KMS-11 (cell line): ENCODE measurements around the gene ACSS1.

Source experiments
- H2AFZ ChIP-seq: fragments of 200-600 bp; sonication (generic); 2 replicates; pipeline ENCODE4 v1.6.1; 2016; ENCODE audit warnings: antibody characterized with exemption, mixed run types, low read depth
- H3K27ac ChIP-seq: fragments of 200-600 bp; sonication (generic); 2 replicates; pipeline ENCODE4 v1.6.1; 2016; ENCODE audit warnings: mild to moderate bottlenecking, mixed run types
- H3K27me3 ChIP-seq: fragments of 200-600 bp; sonication (generic); 2 replicates; pipeline ENCODE4 v1.6.1; 2017; ENCODE audit warnings: mild to moderate bottlenecking, low read depth, mixed run types, moderate library complexity; ENCODE audit not compliant: insufficient read depth
- H3K36me3 ChIP-seq: fragments of 200-600 bp; sonication (generic); 2 replicates; pipeline ENCODE4 v1.6.1; 2017; ENCODE audit warnings: mild to moderate bottlenecking, mixed run types; ENCODE audit not compliant: insufficient read depth
- H3K4me1 ChIP-seq: fragments of 200-600 bp; sonication (generic); 2 replicates; pipeline ENCODE4 v1.6.1; 2016; ENCODE audit warnings: mild to moderate bottlenecking, low read depth, mixed run types; ENCODE audit not compliant: poor library complexity, severe bottlenecking
- H3K4me2 ChIP-seq: fragments of 200-600 bp; sonication (generic); 2 replicates; pipeline ENCODE4 v1.7.0; 2016; ENCODE audit warnings: mild to moderate bottlenecking, mixed run types
- H3K4me3 ChIP-seq: fragments of 200-600 bp; sonication (generic); IDR thresholded peaks from 2 replicates; pipeline ENCODE4 v1.6.1; 2017; ENCODE audit warnings: low read depth, low read length, mixed read lengths; ENCODE audit not compliant: insufficient read depth
- H3K79me2 ChIP-seq: fragments of 200-600 bp; sonication (generic); 2 replicates; pipeline ENCODE4 v1.6.1; 2016; ENCODE audit warnings: low read depth, mixed run types; ENCODE audit not compliant: insufficient read depth
- H3K9ac ChIP-seq: fragments of 200-600 bp; sonication (generic); 2 replicates; pipeline ENCODE4 v1.6.1; 2016; ENCODE audit warnings: mild to moderate bottlenecking, mixed run types
- H4K20me1 ChIP-seq: fragments of 200-600 bp; sonication (generic); 2 replicates; pipeline ENCODE4 v1.6.1; 2016; ENCODE audit warnings: mild to moderate bottlenecking, mixed run types; ENCODE audit not compliant: insufficient read depth
- TF ChIP-seq, protein P1 (sequence below): fragments of 200-600 bp; sonication (generic); conservative IDR thresholded peaks from 2 replicates; pipeline ENCODE4 v1.6.1; 2017; ENCODE audit warnings: low read depth, mild to moderate bottlenecking, antibody characterized with exemption, low read length, moderate library complexity, mixed read lengths

Gene ACSS1

DNA sequence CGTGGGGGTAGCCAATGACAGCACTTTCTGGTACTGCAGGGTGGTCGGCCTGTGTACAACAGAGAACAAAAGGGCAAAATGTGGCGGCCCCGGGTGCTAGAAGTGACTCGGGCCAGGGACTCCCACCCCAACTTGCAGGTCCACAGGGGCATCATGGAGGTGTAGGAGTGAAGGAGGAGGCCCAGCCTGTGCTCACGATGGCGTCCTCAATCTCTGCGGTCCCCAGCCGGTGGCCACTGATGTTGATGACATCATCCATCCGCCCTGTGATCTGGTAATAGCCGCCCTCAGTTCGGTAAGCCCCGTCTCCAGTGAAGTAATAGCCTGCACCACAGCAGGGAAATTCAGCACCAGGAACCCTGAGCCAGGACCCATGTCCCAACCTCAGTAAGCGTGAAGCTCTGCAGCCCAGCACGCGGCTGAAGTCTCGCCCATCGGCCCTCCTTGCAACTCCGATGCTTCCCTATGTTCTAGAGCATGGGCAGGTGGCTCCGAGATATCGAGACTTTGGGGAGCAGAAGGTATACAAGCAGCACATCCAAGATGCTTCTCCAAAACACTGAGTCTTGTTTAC is 45.2 kb downstream of the ACSS1 start:
- H3K4me1 ChIP-seq: peaks cover 27% of the 10 kb centered on the region
- H3K79me2 ChIP-seq: no peaks in the 10 kb centered on the region
- H2AFZ ChIP-seq: no peak overlapping the region
- no peak overlapping the region for H3K4me2 ChIP-seq
- H3K36me3 ChIP-seq: no peaks in the 10 kb centered on the region
- TF ChIP-seq, protein P1, sequence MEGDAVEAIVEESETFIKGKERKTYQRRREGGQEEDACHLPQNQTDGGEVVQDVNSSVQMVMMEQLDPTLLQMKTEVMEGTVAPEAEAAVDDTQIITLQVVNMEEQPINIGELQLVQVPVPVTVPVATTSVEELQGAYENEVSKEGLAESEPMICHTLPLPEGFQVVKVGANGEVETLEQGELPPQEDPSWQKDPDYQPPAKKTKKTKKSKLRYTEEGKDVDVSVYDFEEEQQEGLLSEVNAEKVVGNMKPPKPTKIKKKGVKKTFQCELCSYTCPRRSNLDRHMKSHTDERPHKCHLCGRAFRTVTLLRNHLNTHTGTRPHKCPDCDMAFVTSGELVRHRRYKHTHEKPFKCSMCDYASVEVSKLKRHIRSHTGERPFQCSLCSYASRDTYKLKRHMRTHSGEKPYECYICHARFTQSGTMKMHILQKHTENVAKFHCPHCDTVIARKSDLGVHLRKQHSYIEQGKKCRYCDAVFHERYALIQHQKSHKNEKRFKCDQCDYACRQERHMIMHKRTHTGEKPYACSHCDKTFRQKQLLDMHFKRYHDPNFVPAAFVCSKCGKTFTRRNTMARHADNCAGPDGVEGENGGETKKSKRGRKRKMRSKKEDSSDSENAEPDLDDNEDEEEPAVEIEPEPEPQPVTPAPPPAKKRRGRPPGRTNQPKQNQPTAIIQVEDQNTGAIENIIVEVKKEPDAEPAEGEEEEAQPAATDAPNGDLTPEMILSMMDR: no peak
- no peaks in the 10 kb centered on the region for H4K20me1 ChIP-seq
- no peak overlapping the region for H3K27ac ChIP-seq
- no peaks in the 10 kb centered on the region for H3K27me3 ChIP-seq
- no peak overlapping the region for H3K4me3 ChIP-seq
- no peak overlapping the region for H3K9ac ChIP-seq

DNA sequence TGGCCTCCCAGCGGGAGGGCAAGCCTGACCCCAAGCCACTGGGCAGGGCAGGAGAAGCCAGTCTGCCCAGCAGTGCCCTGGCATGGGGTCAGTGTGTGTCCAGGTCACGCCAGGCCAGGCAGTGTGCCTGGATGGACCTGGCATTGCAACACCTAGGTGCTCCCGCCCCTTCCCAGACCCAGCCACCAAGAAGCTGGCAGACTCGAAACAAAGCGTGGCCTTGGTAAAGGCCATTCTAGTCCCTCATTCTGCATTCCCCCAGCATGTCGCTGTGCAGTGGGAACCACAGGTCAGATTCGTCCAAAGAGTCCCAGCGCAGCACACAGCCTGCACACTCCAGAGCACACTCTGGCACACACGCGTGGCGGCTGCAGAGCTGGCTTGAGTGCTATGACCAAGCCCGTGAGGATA is 46.1 kb downstream of the ACSS1 start:
- Histone ChIP-seq H3K79me2 (no peaks in the 10 kb centered on the region), H4K20me1 (no peaks in the 10 kb centered on the region), H3K36me3 (no peaks in the 10 kb centered on the region), H3K4me3 (no peak overlapping the region), H3K4me2 (no peak overlapping the region), H3K27ac (no peak overlapping the region), H3K4me1 (peaks cover 18% of the 10 kb centered on the region), H3K27me3 (no peaks in the 10 kb centered on the region), H2AFZ (no peak overlapping the region), H3K9ac (no peak overlapping the region)
- TF ChIP-seq, protein P1: no peak

DNA sequence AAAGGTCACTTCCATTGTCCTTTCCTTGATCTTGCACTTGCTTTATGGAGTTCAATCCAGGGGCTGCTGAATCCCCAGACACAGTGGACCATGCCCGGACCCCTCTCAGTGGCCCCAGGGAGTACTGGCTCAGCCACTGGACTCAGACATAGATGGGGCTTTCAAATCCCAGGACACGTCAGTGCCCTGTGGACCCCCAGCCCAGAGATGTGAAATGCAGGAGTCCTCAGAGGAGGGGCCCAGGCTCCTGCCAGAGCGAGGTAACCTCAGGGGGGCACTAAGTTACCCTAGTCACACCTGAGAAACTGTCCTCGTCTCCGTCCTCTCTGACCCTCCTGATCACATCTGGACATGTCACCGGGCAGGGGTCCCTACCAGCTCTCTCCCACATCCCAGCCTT is 46.7 kb downstream of the ACSS1 start:
- Histone ChIP-seq H4K20me1 (no peaks in the 10 kb centered on the region), H3K4me1 (peaks cover 13% of the 10 kb centered on the region), H3K79me2 (no peaks in the 10 kb centered on the region), H3K4me2 (no peak overlapping the region), H2AFZ (no peak overlapping the region), H3K4me3 (no peak overlapping the region), H3K27ac (no peak overlapping the region), H3K9ac (no peak overlapping the region), H3K27me3 (no peaks in the 10 kb centered on the region), H3K36me3 (no peaks in the 10 kb centered on the region)
- TF ChIP-seq, protein P1: no peak

DNA sequence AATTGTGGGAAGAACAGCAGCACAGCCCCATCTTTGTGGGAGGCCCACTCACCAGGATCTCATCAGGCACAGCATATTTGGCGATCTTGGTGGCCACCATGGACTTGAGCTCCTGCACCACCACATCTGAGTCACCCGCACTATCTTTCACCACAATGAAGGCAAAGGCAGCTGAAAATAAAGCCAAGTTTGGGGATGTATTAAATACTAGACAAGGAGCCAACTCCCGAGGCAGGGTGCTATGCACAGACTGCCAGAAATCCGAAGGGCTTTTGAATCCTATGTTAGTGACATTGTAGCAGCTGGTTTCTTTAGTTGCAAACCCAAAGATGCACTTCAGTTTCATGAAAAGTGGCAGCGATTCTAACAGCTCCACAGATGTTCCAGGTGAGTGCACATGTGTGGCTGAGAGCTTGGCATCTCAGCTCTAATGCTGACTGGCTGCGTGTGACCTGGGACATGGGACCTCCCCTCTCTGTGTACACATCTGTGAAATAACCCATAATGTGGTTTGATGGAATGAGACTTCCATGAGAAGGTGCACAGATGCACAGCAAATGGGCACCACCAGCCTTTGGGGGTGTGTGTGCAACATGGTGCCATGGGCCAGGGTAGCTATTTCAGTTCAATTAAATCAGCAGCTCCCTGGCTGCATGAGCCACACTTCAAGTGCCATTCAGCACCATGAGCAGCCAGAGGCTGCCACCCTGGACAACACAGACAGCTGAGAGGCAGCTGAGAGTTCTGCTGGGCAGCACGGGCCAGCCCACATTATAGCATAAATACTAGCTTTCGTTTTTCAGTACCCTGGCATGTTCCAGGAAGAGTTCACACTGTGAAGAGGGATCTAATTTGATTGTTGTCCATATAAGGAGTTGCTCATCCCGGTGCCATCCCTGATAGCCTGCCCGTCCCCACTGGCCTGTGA is 48.5 kb downstream of the ACSS1 start:
- H3K4me2 ChIP-seq: no peak overlapping the region
- H3K4me1 ChIP-seq: no peaks in the 10 kb centered on the region
- TF ChIP-seq, protein P1: no peak
- no peak overlapping the region for H3K9ac ChIP-seq
- no peak overlapping the region for H3K4me3 ChIP-seq
- H4K20me1 ChIP-seq: no peaks in the 10 kb centered on the region
- H2AFZ ChIP-seq: no peak overlapping the region
- no peaks in the 10 kb centered on the region for H3K36me3 ChIP-seq
- H3K27ac ChIP-seq: no peak overlapping the region
- no peaks in the 10 kb centered on the region for H3K79me2 ChIP-seq
- no peaks in the 10 kb centered on the region for H3K27me3 ChIP-seq
